ENCODE data around the gene RNF32.

RNF32 gene

GRCh38 chr7:156640257-156640948 lies at the start of gene RNF32:
Gene RNF32 (plus strand): TSS chr7:156640774. CDS start chr7:156643878, 3,104 bp downstream.
- DNase-seq (ENCODE audit: low read depth in 3 of 3), result peak; percentile 93 to 100 (median 98)

GRCh38 chr7:156592155-156592884 lies 48.3 kb upstream of the RNF32 start:
- DNase-seq (ENCODE audit: low read depth in 3 of 3), result no peak

- no peak for DNase-seq (ENCODE audit: low read depth in 3 of 3)
Measured at GRCh38 chr7:156594283-156595080, 46.1 kb upstream of the RNF32 start.

- DNase-seq (ENCODE audit: low read depth in 3 of 3), result no peak
Measured at GRCh38 chr7:156600496-156600895, 40.1 kb upstream of the RNF32 start.

- no peak for DNase-seq (ENCODE audit: low read depth in 3 of 3)
Measured at GRCh38 chr7:156602283-156602682, 38.3 kb upstream of the RNF32 start.

GRCh38 chr7:156603011-156603410 lies 37.6 kb upstream of the RNF32 start:
- DNase-seq (ENCODE audit: low read depth in 3 of 3), result no peak

GRCh38 chr7:156603629-156604028 lies 36.9 kb upstream of the RNF32 start:
- DNase-seq (ENCODE audit: low read depth in 3 of 3), result no peak

- no peak for DNase-seq (ENCODE audit: low read depth in 3 of 3)
Measured at GRCh38 chr7:156604311-156604710, 36.3 kb upstream of the RNF32 start.

- DNase-seq (ENCODE audit: low read depth in 3 of 3), result no peak
Measured at GRCh38 chr7:156604836-156605695, 35.5 kb upstream of the RNF32 start.

GRCh38 chr7:156606135-156606534 lies 34.4 kb upstream of the RNF32 start:
- DNase-seq (ENCODE audit: low read depth in 3 of 3), result no peak

- DNase-seq (ENCODE audit: low read depth in 3 of 3), result no peak
Measured at GRCh38 chr7:156606691-156607331, 33.8 kb upstream of the RNF32 start.

- no peak for DNase-seq (ENCODE audit: low read depth in 3 of 3)
Measured at GRCh38 chr7:156607332-156608172, 33.0 kb upstream of the RNF32 start.

- no peak for DNase-seq (ENCODE audit: low read depth in 3 of 3)
Measured at GRCh38 chr7:156608173-156608478, 32.4 kb upstream of the RNF32 start.

GRCh38 chr7:156609010-156609877 lies 31.3 kb upstream of the RNF32 start:
- DNase-seq (ENCODE audit: low read depth in 3 of 3), result no peak

GRCh38 chr7:156610130-156610529 lies 30.4 kb upstream of the RNF32 start:
- no peak for DNase-seq (ENCODE audit: low read depth in 3 of 3)

GRCh38 chr7:156610601-156611000 lies 30.0 kb upstream of the RNF32 start:
- no peak for DNase-seq (ENCODE audit: low read depth in 3 of 3)

- DNase-seq (ENCODE audit: low read depth in 3 of 3), result no peak
Measured at GRCh38 chr7:156611014-156612010, 29.3 kb upstream of the RNF32 start.

GRCh38 chr7:156612930-156613329 lies 27.6 kb upstream of the RNF32 start:
- DNase-seq (ENCODE audit: low read depth in 3 of 3), result peak; percentile 22 to 51 (median 39)

Measured in stimulated activated CD4-positive, alpha-beta T cell treated with anti-CD3 and anti-CD28 coated beads, TNF-alpha, amount 100 ng/mL, for 4 hours (primary cell).